GM04504 (cell line): Measurements from ENCODE around the gene ZCCHC7.
"Not testable (repeated sequence)": the region's sequence is repeated elsewhere in the genome, so short reads cannot be mapped to it uniquely, and the experiment has no call there.

Source experiments
- DNase-seq: peaks from one replicate; pipeline ENCODE4 v3.0.0-alpha.2; 2012; ENCODE audit warnings: low read depth

ZCCHC7 gene

DNA sequence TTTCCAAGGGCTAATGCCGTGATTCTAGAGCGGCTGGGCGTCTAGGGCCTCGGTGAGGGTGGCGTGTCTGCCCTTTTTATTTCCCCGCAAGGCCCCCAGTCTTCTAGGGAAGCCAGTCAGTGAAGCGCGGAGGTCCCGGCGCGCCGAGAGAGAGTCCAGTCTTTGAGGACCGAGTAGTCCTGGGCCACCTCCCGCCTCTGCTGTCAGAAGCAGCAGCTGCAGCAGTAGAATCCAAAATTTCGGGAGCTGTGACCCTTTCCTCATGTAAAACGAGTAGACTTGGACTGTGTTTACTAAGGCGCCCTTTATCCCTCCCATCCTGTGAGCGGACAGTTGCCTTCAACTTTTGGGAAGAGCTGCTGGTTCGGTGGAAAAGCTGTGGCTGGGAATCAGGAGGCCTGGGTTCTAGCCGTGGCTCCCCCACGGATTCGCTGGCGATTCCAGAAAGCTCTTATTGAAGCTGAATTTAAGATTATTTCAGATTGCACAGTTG is 515 bp downstream of the ZCCHC7 start:
- DNase-seq, result not testable (repeated sequence)

- no peak for DNase-seq
These were observed 1.5 kb downstream of the ZCCHC7 start for GRCh38 chr9:37121881-37122280.

GRCh38 chr9:37126214-37126788 is 5.9 kb downstream of the ZCCHC7 start:
- no peak for DNase-seq

GRCh38 chr9:37127018-37127417 is 6.6 kb downstream of the ZCCHC7 start:
- no peak for DNase-seq

GRCh38 chr9:37128051-37128450 is 7.7 kb downstream of the ZCCHC7 start:
- DNase-seq, result no peak

- DNase-seq, result no peak
These were observed 13.8 kb downstream of the ZCCHC7 start for GRCh38 chr9:37134166-37134565.

GRCh38 chr9:37141015-37141414 is 20.6 kb downstream of the ZCCHC7 start:
- no peak for DNase-seq

- DNase-seq, result no peak
These were observed 24.4 kb downstream of the ZCCHC7 start for GRCh38 chr9:37144762-37145161.

- no peak for DNase-seq
These were observed 26.0 kb downstream of the ZCCHC7 start for GRCh38 chr9:37146410-37146809.

DNA sequence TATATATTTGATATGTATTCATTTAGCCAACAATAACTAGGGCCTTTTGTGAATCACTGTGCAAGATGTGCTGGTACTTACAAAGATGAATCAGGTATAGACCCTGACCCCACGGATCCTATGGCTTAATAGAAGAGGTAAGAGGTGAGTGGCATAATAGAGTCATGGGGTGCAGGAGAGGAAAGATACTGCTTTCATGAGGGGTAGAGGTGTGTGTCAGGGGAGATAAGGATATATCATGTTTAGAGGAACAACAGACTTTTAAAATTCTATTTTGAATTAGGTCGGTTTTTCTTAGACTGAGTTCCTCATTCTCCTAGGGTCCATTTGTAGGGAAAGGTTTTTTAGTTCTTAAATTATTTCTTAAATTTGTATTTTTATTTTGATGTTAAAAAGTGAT is 27.8 kb downstream of the ZCCHC7 start:
- DNase-seq, result no peak

DNA sequence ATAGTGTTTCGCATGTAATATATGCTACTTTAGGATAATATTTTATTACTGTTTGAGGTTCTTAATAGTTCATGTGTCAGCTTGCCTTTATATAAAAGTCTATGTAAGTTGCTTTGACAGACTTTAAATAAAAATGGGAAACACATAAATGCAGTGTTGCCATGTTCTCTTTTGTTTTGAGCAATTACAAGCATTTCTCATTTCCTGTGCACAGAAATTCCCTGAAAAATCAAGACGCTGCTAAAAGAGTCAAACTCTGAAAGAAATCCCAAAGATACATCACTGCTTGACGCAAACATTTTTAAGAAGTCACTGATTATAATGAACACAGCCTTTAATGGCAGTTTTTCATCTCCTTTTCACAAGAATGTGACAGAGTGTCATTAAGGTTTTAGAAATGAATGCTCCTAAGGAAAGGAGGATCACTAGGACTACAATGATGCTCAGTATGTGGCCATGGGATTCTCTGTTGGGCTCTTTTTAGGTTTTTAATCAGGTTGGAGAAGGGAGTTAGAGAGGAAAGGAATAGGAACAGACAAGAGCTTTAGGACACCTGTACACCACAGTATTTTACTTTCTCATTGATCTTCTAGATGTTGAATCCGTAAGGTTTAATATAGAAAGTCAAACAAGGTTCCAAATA is 29.4 kb downstream of the ZCCHC7 start:
- no peak for DNase-seq

DNA sequence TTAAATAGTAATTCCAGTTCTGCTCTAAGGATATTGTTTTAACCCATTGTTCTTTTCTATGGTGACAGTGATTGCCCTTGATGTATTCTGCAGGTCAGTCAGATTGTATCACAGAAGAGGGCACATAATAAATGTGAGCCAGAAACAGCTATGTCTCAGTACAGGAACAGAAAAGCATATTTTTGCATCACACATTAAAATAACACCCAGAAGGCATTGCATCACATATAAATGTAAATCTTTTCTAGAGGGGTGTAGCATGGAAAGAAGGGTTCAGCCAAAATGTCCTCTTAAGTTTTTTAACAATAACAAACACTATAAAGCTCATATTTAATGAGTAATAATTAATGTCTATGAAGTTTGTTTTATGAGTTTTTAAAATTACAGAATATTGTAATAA is 30.0 kb downstream of the ZCCHC7 start:
- no peak for DNase-seq

GRCh38 chr9:37151812-37152211 is 31.4 kb downstream of the ZCCHC7 start:
- no peak for DNase-seq

GRCh38 chr9:37152365-37152764 is 32.0 kb downstream of the ZCCHC7 start:
- no peak for DNase-seq

- DNase-seq, result no peak
These were observed 35.2 kb downstream of the ZCCHC7 start for GRCh38 chr9:37155601-37156000.

DNA sequence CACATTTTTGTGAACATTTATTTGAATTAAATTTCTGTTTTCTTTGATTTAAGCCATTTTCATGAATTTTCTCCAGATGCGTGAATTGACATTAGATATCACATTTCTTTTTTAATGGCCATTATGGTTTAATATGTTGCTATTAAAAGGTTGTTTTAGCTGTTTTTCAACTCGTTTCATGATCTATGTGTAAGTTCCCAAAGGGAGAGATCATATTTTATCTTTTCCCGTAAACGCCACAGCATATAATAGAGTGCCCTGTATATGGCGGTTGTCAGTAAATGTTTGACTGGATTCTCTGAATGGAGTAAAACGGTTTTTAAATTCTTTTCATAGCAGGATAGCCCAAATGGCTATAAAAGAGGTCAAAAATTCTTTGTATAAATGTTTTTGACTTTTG is 35.8 kb downstream of the ZCCHC7 start:
- no peak for DNase-seq

- no peak for DNase-seq
These were observed 36.5 kb downstream of the ZCCHC7 start for GRCh38 chr9:37156781-37157356.

GRCh38 chr9:37157726-37158377 is 37.5 kb downstream of the ZCCHC7 start:
- DNase-seq, result no peak

GRCh38 chr9:37163299-37163698 is 42.9 kb downstream of the ZCCHC7 start:
- DNase-seq, result no peak

GRCh38 chr9:37164335-37164734 is 44.0 kb downstream of the ZCCHC7 start:
- not testable (repeated sequence) for DNase-seq

DNA sequence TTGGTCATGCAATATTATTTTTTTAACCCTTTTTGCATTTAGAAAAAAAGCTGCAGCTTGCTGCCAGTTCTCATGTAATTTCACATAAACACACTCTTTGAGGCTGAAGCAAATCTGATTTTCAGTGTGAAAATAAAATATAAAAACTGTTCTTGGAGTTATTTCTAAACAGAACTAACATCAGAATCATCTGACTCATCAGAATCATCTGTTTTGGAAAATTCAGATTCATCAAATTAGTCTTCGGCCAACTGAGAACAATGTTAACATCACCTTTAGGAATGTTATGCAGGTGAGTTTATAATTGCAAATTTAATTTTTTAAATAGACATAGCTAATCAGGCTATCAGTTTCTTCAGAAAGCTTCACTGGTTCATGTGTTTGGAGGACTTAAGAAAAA is 45.3 kb downstream of the ZCCHC7 start:
- DNase-seq, result no peak

GRCh38 chr9:37167456-37168047 is 47.2 kb downstream of the ZCCHC7 start:
- no peak for DNase-seq

DNA sequence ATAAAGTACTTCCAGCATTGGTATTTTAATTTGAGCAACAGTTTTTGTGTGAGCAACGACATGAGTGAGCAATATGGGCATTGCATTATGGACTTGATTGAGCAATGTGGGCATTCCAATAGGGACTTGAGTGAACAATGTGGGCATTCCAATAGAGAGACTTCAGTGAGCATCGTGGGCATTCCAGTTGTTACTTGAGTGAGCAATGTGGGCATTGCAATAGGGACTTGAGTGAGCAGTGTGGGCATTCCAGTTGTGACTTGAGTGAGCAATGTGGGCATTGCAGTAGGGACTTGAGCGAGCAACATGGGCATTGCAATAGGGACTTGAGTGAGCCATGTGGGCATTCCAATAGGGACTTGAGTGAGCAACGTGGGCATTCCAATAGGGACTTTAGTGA is 52.2 kb downstream of the ZCCHC7 start:
- no peak for DNase-seq
